Common myeloid progenitor, CD34-positive (primary cell): ENCODE results near the gene PCLO.
"Not testable (repeated sequence)": the region's sequence is repeated elsewhere in the genome, so short reads cannot be mapped to it uniquely, and the experiment has no call there.

Experiments used
- CTCF ChIA-PET: fragments of 350-600 bp; sonication (Branson Sonifier 250); formaldehyde crosslinking; loops from one replicate; lab custom pipeline; 2021; ENCODE audit warnings: antibody characterized with exemption; lab: Charles Lee
- POLR2A ChIA-PET: fragments of 350-600 bp; sonication (Branson Sonifier 250); formaldehyde crosslinking; loops from one replicate; lab custom pipeline; 2021; ENCODE audit warnings: antibody characterized with exemption; lab: Charles Lee
- DNase-seq, 3 donors: peaks; one replicate each; pipeline versions ENCODE4 v3.0.0 to v3.0.0-alpha.2; 2013
- H3K27ac ChIP-seq, 2 experiments: 1 replicate in 1 of 2; 2 replicates in 1 of 2; pipeline ENCODE4 v1.7.0; 2013; ENCODE audit warnings: inconsistent platforms in 2 of 2, low read length in 2 of 2, mild to moderate bottlenecking in 2 of 2, low read depth in 1 of 2, moderate library complexity in 1 of 2; ENCODE audit not compliant: severe bottlenecking in 2 of 2, insufficient read depth in 1 of 2, poor library complexity in 1 of 2
- H3K27me3 ChIP-seq, 5 experiments: replicated peaks in 2 of 5; 1 replicate in 3 of 5; 2 replicates in 2 of 5; pipeline versions ENCODE4 v1.6.1 to v1.7.0; 2013; ENCODE audit warnings: low read length in 4 of 5, mild to moderate bottlenecking in 2 of 5, moderate library complexity in 2 of 5, inconsistent platforms in 1 of 5; ENCODE audit not compliant: insufficient read depth in 5 of 5, control insufficient read depth in 4 of 5
- H3K36me3 ChIP-seq, 4 experiments: 1 replicate in 2 of 4; 2 replicates in 2 of 4; pipeline versions ENCODE4 v1.6.1 to v1.7.0; 2013; ENCODE audit warnings: low read length in 3 of 4, control low read depth in 1 of 4, mild to moderate bottlenecking in 1 of 4; ENCODE audit not compliant: control insufficient read depth in 4 of 4, insufficient read depth in 4 of 4
- H3K4me1 ChIP-seq, 4 experiments: 1 replicate in 3 of 4; 2 replicates in 1 of 4; pipeline versions ENCODE4 v1.6.1 to v1.7.1; 2013; ENCODE audit warnings: low read length in 3 of 4, mild to moderate bottlenecking in 3 of 4, control low read depth in 1 of 4, inconsistent platforms in 1 of 4, moderate library complexity in 1 of 4; ENCODE audit not compliant: control insufficient read depth in 4 of 4, insufficient read depth in 4 of 4; ENCODE audit errors: control extremely low read depth in 1 of 4
- H3K4me3 ChIP-seq, 7 experiments: 1 replicate in 4 of 7; 2 replicates in 3 of 7; pipeline versions ENCODE4 v1.5.1 to v1.7.0; 2013; ENCODE audit warnings: mild to moderate bottlenecking in 7 of 7, low read length in 6 of 7, moderate library complexity in 6 of 7, inconsistent platforms in 2 of 7, low read depth in 2 of 7, control low read depth in 1 of 7; ENCODE audit not compliant: insufficient read depth in 4 of 7, control insufficient read depth in 1 of 7; ENCODE audit errors: extremely low read depth in 1 of 7
- H3K9me3 ChIP-seq, 5 experiments: 1 replicate in 4 of 5; 2 replicates in 1 of 5; pipeline versions ENCODE4 v1.6.1 to v1.7.1; 2013; ENCODE audit warnings: low read length in 4 of 5, mild to moderate bottlenecking in 2 of 5, inconsistent platforms in 1 of 5, low read depth in 1 of 5, moderate library complexity in 1 of 5; ENCODE audit not compliant: control insufficient read depth in 4 of 5, insufficient read depth in 2 of 5; ENCODE audit errors: control extremely low read depth in 1 of 5
- WGBS: methylation state at CpG from one replicate; pipeline ENCODE4 v1.1.5; 2013; ENCODE audit not compliant: insufficient coverage; 5-methylcytosine and 5-hydroxymethylcytosine counted together

Gene PCLO

DNA sequence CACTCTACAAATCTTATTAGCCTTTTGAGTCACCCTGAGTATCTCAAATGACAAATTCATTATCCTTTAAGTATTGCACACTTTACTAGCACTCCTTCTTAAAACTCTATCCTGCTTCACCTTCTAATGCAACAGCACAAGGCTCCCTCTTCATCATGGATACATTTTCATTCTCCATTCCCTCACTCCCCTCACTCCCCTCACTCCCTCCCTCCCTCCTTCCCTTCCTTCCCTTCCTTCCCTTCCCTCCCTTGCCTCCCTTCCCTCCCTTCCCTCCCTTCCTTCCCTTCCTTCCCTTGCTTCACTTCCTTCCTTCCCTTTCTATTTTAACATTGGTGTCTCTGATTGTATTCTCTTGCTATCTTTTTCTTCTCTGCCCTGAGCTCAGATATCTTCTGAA, 130.5 kb downstream of the PCLO start:
- no peak for DNase-seq
- no peaks in the 10 kb centered on the region for H3K4me1 ChIP-seq
- ChIA-PET CTCF (interaction anchor here (1.4 kb wide), 1 partner anchor 8 kb away, joined by 4 read pairs; no protein-coding TSS in a partner anchor), POLR2A (no interaction called here)
- no peaks in the 10 kb centered on the region for H3K27me3 ChIP-seq
- H3K9me3 ChIP-seq = no peaks in the 10 kb centered on the region
- H3K4me3 ChIP-seq = no peak overlapping the region
- no peak overlapping the region for H3K27ac ChIP-seq
- H3K36me3 ChIP-seq = no peaks in the 10 kb centered on the region

DNA sequence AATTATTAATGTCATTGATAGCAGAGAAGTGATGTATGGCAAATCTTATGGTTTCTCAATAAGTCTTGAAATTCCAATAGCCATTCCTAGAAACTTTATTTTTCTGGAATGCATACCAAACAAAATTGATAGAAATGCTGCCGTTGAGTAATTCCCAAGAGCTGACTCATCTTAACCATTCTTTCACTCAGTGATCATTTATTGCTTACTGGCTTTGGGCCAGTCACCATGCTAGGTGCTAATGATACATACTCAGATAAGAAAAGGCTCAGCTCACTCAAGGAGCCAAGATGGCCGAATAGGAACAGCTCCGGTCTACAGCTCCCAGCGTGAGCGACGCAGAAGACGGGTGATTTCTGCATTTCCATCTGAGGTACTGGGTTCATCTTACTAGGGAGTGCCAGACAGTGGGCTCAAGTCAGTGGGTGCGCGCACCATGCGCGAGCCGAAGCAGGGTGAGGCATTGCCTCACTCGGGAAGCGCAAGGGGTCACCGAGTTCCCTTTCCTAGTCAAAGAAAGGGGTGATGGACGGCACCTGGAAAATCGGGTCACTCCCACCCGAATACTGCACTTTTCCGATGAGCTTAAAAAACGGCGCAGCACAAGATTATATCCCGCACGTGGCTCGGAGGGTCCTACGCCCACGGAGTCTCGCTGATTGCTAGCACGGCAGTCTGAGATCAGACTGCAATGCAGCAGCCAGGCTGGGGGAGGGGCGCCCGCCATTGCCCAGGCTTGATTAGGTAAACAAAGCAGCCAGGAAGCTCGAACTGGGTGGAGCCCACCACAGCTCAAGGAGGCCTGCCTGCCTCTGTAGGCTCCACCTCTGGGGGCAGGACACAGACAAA, 138.6 kb downstream of the PCLO start:
- H3K27me3 ChIP-seq, H3K36me3 ChIP-seq, H3K9me3 ChIP-seq, H3K27ac ChIP-seq, DNase-seq, H3K4me3 ChIP-seq, H3K4me1 ChIP-seq: not testable (repeated sequence)
- ChIA-PET CTCF (interaction anchor here (1.3 kb wide), 1 partner anchor 9 kb away, joined by 4 read pairs; no protein-coding TSS in a partner anchor), POLR2A (interaction anchor here (0.6 kb wide), 1 partner anchor 12 kb away, joined by 3 read pairs; no protein-coding TSS in a partner anchor)
- WGBS = 97% methylated on average over 26 of the region's 31 CpGs

DNA sequence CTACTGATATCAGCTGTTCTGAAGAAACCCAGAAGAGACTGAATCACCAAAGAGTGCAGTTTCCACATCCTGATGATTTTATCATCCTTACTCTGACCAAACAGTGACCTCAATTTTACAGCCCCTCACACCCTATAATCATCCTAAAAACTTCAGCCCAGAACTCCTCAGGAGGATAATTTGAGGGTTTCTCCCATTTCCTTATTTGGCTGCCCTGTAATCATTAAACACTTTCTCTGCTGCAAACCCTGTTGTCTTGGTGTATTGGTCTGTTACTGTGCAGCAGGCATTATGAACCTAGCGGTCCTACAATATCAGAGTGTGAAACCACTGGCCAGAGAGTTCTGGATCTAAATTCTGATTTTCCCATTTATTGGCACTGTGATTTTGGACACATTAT, 141.7 kb downstream of the PCLO start:
- Histone ChIP-seq H3K36me3 (no peaks in the 10 kb centered on the region), H3K4me3 (no peak overlapping the region), H3K4me1 (no peaks in the 10 kb centered on the region), H3K9me3 (peaks cover 0 to 3% (median 0%) of the 10 kb centered on the region in 5 experiments), H3K27me3 (no peaks in the 10 kb centered on the region), H3K27ac (no peak overlapping the region)
- no peak for DNase-seq
- ChIA-PET POLR2A (no interaction called here), CTCF (no interaction called here)
- 71% methylated on average over 1 of the region's 1 CpG for WGBS

DNA sequence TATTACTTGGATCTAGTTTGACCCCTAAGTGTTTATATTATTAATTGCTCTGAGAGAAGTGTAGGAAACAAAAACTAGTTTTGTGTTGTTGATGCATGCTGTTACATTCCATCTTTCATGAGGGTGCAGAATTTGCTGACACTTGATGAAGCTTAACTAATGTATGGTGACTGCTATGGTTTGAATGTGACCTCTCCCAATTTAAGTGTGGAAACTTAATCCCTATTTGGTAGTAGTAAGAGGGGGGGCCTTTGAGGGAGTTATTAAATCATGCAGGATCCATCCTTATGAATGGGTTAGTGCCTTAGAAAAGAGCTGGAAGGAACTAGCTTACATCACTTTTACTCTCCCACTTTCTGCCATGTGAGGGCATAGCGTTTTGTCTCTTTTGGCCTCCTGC, 142.5 kb downstream of the PCLO start:
- Histone ChIP-seq H3K27ac (no peak overlapping the region), H3K4me3 (no peak overlapping the region), H3K9me3 (peaks cover 0 to 3% (median 0%) of the 10 kb centered on the region in 5 experiments), H3K27me3 (no peaks in the 10 kb centered on the region), H3K36me3 (no peaks in the 10 kb centered on the region), H3K4me1 (no peaks in the 10 kb centered on the region)
- no CpG with 5 or more reads among the region's 1 CpG for WGBS
- ChIA-PET CTCF (no interaction called here), POLR2A (no interaction called here)
- DNase-seq = no peak

DNA sequence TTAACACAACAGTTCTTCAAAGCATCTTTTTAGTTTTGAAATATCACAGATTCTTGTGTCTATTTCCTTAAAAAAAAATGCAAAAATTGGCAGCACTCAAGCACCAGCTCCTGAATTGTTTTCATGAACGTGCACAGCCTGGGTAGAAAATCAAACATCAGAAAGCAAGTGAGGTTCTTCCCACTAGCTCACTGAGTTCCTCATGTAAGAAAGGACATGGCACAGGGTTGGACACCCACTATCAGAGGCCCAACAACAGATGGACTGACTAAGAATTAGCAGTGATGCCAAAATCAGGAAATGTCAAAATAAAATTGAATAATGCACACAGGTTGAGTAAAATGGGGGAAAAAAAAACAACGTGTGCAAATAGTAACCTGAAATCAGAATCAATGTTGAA, 146.8 kb downstream of the PCLO start:
- ChIA-PET POLR2A (no interaction called here), CTCF (no interaction called here)
- DNase-seq = no peak
- no peaks in the 10 kb centered on the region for H3K4me1 ChIP-seq
- H3K27me3 ChIP-seq = no peaks in the 10 kb centered on the region
- no peaks in the 10 kb centered on the region for H3K36me3 ChIP-seq
- no peaks in the 10 kb centered on the region for H3K9me3 ChIP-seq
- 92% methylated on average over 2 of the region's 2 CpGs for WGBS
- no peak overlapping the region for H3K4me3 ChIP-seq
- no peak overlapping the region for H3K27ac ChIP-seq

DNA sequence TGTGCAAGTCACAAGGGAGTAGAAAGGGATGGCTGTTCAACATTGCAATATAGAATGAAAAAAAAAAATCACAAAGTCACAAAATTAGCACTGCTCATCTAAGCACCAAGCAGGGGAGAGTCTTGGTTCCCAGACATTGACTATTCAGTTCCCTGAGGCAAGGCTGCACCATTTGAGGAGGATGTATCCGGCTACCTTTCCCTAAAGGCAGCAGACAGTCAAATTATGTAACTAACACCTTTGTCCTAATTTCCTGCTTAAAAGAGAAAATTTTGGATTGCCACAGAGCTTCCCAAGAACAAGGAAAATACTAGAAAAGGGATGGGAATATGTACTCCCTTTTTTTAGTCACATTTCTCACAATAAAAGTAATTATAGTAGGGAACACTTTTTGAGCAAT, 148.1 kb downstream of the PCLO start:
- H3K4me1 ChIP-seq = no peaks in the 10 kb centered on the region
- no peak overlapping the region for H3K4me3 ChIP-seq
- no peaks in the 10 kb centered on the region for H3K27me3 ChIP-seq
- ChIA-PET POLR2A (no interaction called here), CTCF (no interaction called here)
- WGBS = no CpG with 5 or more reads among the region's 1 CpG
- H3K9me3 ChIP-seq = no peaks in the 10 kb centered on the region
- H3K36me3 ChIP-seq = no peaks in the 10 kb centered on the region
- H3K27ac ChIP-seq = no peak overlapping the region
- no peak for DNase-seq

DNA sequence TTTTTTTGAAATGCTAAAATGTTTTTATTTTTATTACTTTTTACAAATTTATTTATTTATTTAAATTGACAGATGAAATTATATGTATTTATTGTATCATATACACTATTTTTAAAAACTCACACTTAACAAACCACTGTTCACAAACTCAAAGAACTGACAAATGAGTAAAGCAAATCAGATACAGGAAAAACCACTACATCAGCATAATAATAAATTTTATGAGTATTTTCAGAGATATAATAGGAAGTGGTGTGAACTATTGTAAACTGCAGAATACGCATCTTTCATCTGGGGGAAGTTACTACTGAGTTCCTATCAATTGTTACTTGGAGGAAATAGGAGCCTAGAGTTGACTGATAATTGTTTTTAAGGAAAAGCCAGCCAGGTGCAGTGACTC, 150.7 kb downstream of the PCLO start:
- no peak overlapping the region for H3K27ac ChIP-seq
- H3K4me3 ChIP-seq = no peak overlapping the region
- 88% methylated on average over 1 of the region's 1 CpG for WGBS
- DNase-seq = no peak
- no peaks in the 10 kb centered on the region for H3K36me3 ChIP-seq
- H3K4me1 ChIP-seq = no peaks in the 10 kb centered on the region
- no peaks in the 10 kb centered on the region for H3K9me3 ChIP-seq
- CTCF ChIA-PET = no interaction called here
- POLR2A ChIA-PET = no interaction called here
- H3K27me3 ChIP-seq = no peaks in the 10 kb centered on the region
